Measurements from ENCODE around the gene EXD3.
"Not testable (repeated sequence)": the region's sequence is repeated elsewhere in the genome, so short reads cannot be mapped to it uniquely, and the experiment has no call there.

Gene EXD3

GRCh38 chr9:137411260-137411644, 11.7 kb downstream of the EXD3 start:
- DNase-seq (ENCODE audit: low read depth) = no peak

- no peak for DNase-seq (ENCODE audit: low read depth)
These were observed 12.1 kb downstream of the EXD3 start for GRCh38 chr9:137410891-137411249.

- DNase-seq (ENCODE audit: low read depth) = not testable (repeated sequence)
These were observed 12.6 kb downstream of the EXD3 start for GRCh38 chr9:137410236-137410890.

GRCh38 chr9:137409515-137409914, 13.4 kb downstream of the EXD3 start:
- DNase-seq (ENCODE audit: low read depth) = no peak

GRCh38 chr9:137408651-137409405, 14.1 kb downstream of the EXD3 start:
- DNase-seq (ENCODE audit: low read depth) = no peak

- DNase-seq (ENCODE audit: low read depth) = no peak
These were observed 15.2 kb downstream of the EXD3 start for GRCh38 chr9:137407590-137408300.

- no peak for DNase-seq (ENCODE audit: low read depth)
These were observed 15.9 kb downstream of the EXD3 start for GRCh38 chr9:137406876-137407589.

- no peak for DNase-seq (ENCODE audit: low read depth)
These were observed 16.7 kb downstream of the EXD3 start for GRCh38 chr9:137406085-137406760.

- DNase-seq (ENCODE audit: low read depth) = no peak
These were observed 17.3 kb downstream of the EXD3 start for GRCh38 chr9:137405677-137406081.

- DNase-seq (ENCODE audit: low read depth) = no peak
These were observed 17.9 kb downstream of the EXD3 start for GRCh38 chr9:137404961-137405567.

GRCh38 chr9:137403269-137403668, 19.7 kb downstream of the EXD3 start:
- DNase-seq (ENCODE audit: low read depth) = no peak

GRCh38 chr9:137402746-137403145, 20.2 kb downstream of the EXD3 start:
- no peak for DNase-seq (ENCODE audit: low read depth)

GRCh38 chr9:137398561-137399468, 24.1 kb downstream of the EXD3 start:
- DNase-seq (ENCODE audit: low read depth) = no peak

- DNase-seq (ENCODE audit: low read depth) = no peak
These were observed 25.1 kb downstream of the EXD3 start for GRCh38 chr9:137397675-137398423.

GRCh38 chr9:137396634-137397367, 26.2 kb downstream of the EXD3 start:
- DNase-seq (ENCODE audit: low read depth) = no peak

GRCh38 chr9:137396227-137396626, 26.7 kb downstream of the EXD3 start:
- DNase-seq (ENCODE audit: low read depth) = no peak

GRCh38 chr9:137395666-137396010, 27.3 kb downstream of the EXD3 start:
- no peak for DNase-seq (ENCODE audit: low read depth)

- DNase-seq (ENCODE audit: low read depth) = no peak
These were observed 27.9 kb downstream of the EXD3 start for GRCh38 chr9:137394866-137395665.
